K562 (cell line): Measurements from ENCODE around the gene FARP1. TPM values are rescaled to one million over a fixed set of nuclear protein-coding genes. Genes with fewer than 3 reads are reported as not detected.

Experiments
- ATAC-seq: fragments of 200-7000 bp; cut with Tn5 transposase; 3 replicates; pipeline ENCODE4 v1.9.1; 2020; ENCODE audit warnings: moderate library complexity
- BruUV-seq: library from RNA; stranded (reverse); fragments of 400-500 nt; replicated peaks from 2 replicates; lab custom pipeline; 2021; lab: Mats Ljungman, UMichigan
- CTCF ChIA-PET: fragments of 300-600 bp; formaldehyde crosslinking; extraction: SDS; loops from one replicate; lab custom pipeline; 2021; ENCODE audit warnings: low intra/inter-chr PET ratio; lab: Yijun Ruan, JAX
- POLR2A ChIA-PET: fragments of 300-600, 350-650 bp; sonication (Branson Sonifier 250); formaldehyde crosslinking; extraction: SDS; loops from one replicate; lab custom pipeline; 2021; ENCODE audit warnings: antibody characterized with exemption, inconsistent platforms; lab: Yijun Ruan, JAX
- DNase-seq, 4 experiments: peaks; one replicate each; pipeline versions ENCODE4 v3.0.0 to v3.0.0-alpha.2; 2011 to 2018; ENCODE audit warnings: low spot score in 3 of 4, mixed read lengths in 3 of 4; ENCODE audit errors: extremely low read depth in 1 of 4
- FAIRE-seq: peaks from 2 replicates; lab custom pipeline; 2011; peaks lifted over from hg19 to GRCh38; lab: Jason Lieb, UNC
- H2AFZ ChIP-seq: 2 replicates; pipeline ENCODE4 v1.6.0; 2011; ENCODE audit warnings: low read depth, low read length, control low read depth, inconsistent platforms
- H3K27ac ChIP-seq: fragments of 200-600 bp; 3 replicates; pipeline ENCODE4 v1.8.0; 2011; ENCODE audit warnings: low read depth, mild to moderate bottlenecking, control low read depth, inconsistent platforms, low read length, moderate library complexity, mixed read lengths; ENCODE audit errors: extremely low read depth
- H3K27me3 ChIP-seq, 2 experiments: fragments of 300-600 bp in 1 of 2; 2 replicates in 1 of 2; 3 replicates in 1 of 2; pipeline versions ENCODE4 v1.6.0 to v1.8.0; 2011; ENCODE audit warnings: inconsistent platforms in 2 of 2, low read length in 2 of 2, mild to moderate bottlenecking in 1 of 2, mixed read lengths in 1 of 2, moderate library complexity in 1 of 2; ENCODE audit not compliant: control insufficient read depth in 2 of 2, insufficient read depth in 2 of 2
- H3K36me3 ChIP-seq: fragments of 300-600 bp; 3 replicates; pipeline ENCODE4 v1.8.0; 2011; ENCODE audit warnings: mild to moderate bottlenecking, low read length, inconsistent platforms; ENCODE audit not compliant: control insufficient read depth, insufficient read depth
- H3K4me1 ChIP-seq, 2 experiments: fragments of 200-600 bp in 1 of 2; replicated peaks in 1 of 2; 2 replicates in 1 of 2; 3 replicates in 1 of 2; pipeline versions ENCODE4 v1.5.1 to v1.8.0; 2011; ENCODE audit warnings: inconsistent platforms in 2 of 2, low read length in 2 of 2, mild to moderate bottlenecking in 1 of 2, mixed read lengths in 1 of 2, moderate library complexity in 1 of 2; ENCODE audit not compliant: control insufficient read depth in 2 of 2, insufficient read depth in 2 of 2
- H3K4me2 ChIP-seq: 2 replicates; pipeline ENCODE4 v1.6.1; 2011; ENCODE audit warnings: low read length, control low read depth, inconsistent platforms, mixed read lengths; ENCODE audit not compliant: insufficient read depth
- H3K4me3 ChIP-seq: fragments of 200-600 bp; sonication (generic), shearing (Covaris generic); 2 replicates; pipeline ENCODE4 v1.5.1; 2016; ENCODE audit warnings: control low read depth, inconsistent platforms
- H3K79me2 ChIP-seq: fragments of 200-600 bp; 3 replicates; pipeline ENCODE4 v1.8.0; 2011; ENCODE audit warnings: low read length, inconsistent platforms; ENCODE audit not compliant: control insufficient read depth, insufficient read depth
- H3K9ac ChIP-seq, 2 experiments: 2 replicates each; pipeline versions ENCODE4 v1.6.0 to v1.6.1; 2011; ENCODE audit warnings: low read depth in 2 of 2, low read length in 2 of 2, control low read depth in 1 of 2, inconsistent platforms in 1 of 2, mild to moderate bottlenecking in 1 of 2, mixed read lengths in 1 of 2; ENCODE audit not compliant: insufficient read depth in 1 of 2
- H3K9me1 ChIP-seq: one replicate; pipeline ENCODE4 v1.6.0; 2011; ENCODE audit warnings: inconsistent platforms, mild to moderate bottlenecking, low read length, moderate library complexity; ENCODE audit not compliant: control insufficient read depth, insufficient read depth
- H3K9me3 ChIP-seq: replicated peaks from 2 replicates; pipeline ENCODE4 v1.5.1; 2011; ENCODE audit warnings: low read depth, low read length, inconsistent platforms; ENCODE audit not compliant: control insufficient read depth, insufficient read depth
- H4K20me1 ChIP-seq: replicated peaks from 2 replicates; pipeline ENCODE4 v1.6.1; 2011; ENCODE audit warnings: low read length, inconsistent platforms, mixed read lengths; ENCODE audit not compliant: control insufficient read depth, insufficient read depth
- ELF4 ChIP-seq: fragments of 450-650 bp; formaldehyde crosslinking; IDR thresholded peaks from 2 replicates; pipeline ENCODE4 v1.4.0; 2022; ENCODE audit warnings: missing genetic modification characterization
- KAT8 ChIP-seq: fragments of 450-650 bp; IDR thresholded peaks from 2 replicates; pipeline ENCODE4 v1.6.1; 2016; ENCODE audit warnings: low read depth, mild to moderate bottlenecking
- TGIF2 ChIP-seq: sonication (generic); formaldehyde crosslinking; IDR thresholded peaks from 2 replicates; pipeline ENCODE4 v1.8.1; 2022; ENCODE audit warnings: mild to moderate bottlenecking, missing genetic modification reagents, moderate library complexity
- ZBTB40 ChIP-seq, 2 experiments: fragments of 450-650 bp in 1 of 2; sonication (generic) in 1 of 2; formaldehyde crosslinking in 1 of 2; IDR thresholded peaks; 2 replicates each; pipeline versions ENCODE4 v1.7.1 to v1.9.0; 2016 to 2022; ENCODE audit warnings: inconsistent platforms in 1 of 2, mild to moderate bottlenecking in 1 of 2, missing genetic modification reagents in 1 of 2
- ZMIZ1 ChIP-seq, 2 experiments: fragments of 150-350 bp in 1 of 2; IDR thresholded peaks; 2 replicates each; pipeline ENCODE4 v1.6.1; 2012 to 2016; ENCODE audit warnings: low read depth in 2 of 2, low read length in 2 of 2, mild to moderate bottlenecking in 1 of 2, moderate library complexity in 1 of 2
- ZNF408 ChIP-seq: fragments of 250-450 bp; sonication (Bioruptor Pico); IDR thresholded peaks from 2 replicates; pipeline ENCODE4 v1.4.0; 2020; ENCODE audit warnings: low read depth, mild to moderate bottlenecking, moderate library complexity
- ZNF436 ChIP-seq: fragments of 250-450, 450-650 bp; sonication (Bioruptor Pico); formaldehyde crosslinking; IDR thresholded peaks from 2 replicates; pipeline ENCODE4 v1.7.0; 2020; ENCODE audit warnings: mild to moderate bottlenecking
- whole genome bisulfite sequencing: fragments of 100-300 bp; shearing (Covaris generic); methylation state at CpG from one replicate; pipeline ENCODE4 v1.1.6; 2016; ENCODE audit warnings: low coverage, mixed read lengths; ENCODE audit not compliant: insufficient coverage; ENCODE audit errors: missing lambda C conversion rate; 5-methylcytosine and 5-hydroxymethylcytosine counted together
- in situ Hi-C: fragments of 300-500 bp; cut with MboI; formaldehyde crosslinking; loops from 4 replicates; pipeline ENCODE4 v1.15.0; 2018; ENCODE audit warnings: inconsistent platforms, mixed read lengths
- intact Hi-C: fragments of 100-400 bp; cut with micrococcal nuclease; formaldehyde crosslinking; loops from 2 replicates; pipeline ENCODE4 v1.14.2; 2022
- polyA plus RNA-seq, 8 experiments: library from polyadenylated mRNA; depleted of rRNA in 4 of 8; stranded (reverse) in 5 of 8; unstranded in 3 of 8; fragments of >200 nt; fragmentation: Nextera tagmentation in 2 of 8; fragmentation: Illumina TruSeq in 1 of 8; extraction: Ambion mirVana in 2 of 8; extraction: Trizol in 1 of 8; gene quantifications; 2 replicates each; pipeline versions ENCODE4 v1.2.1 to v1.2.3, GENCODE V29; 2011 to 2014; ENCODE audit warnings: inconsistent platforms in 1 of 8, missing spikeins in 1 of 8
- total RNA-seq, 7 experiments: library from RNA; depleted of rRNA in 6 of 7; stranded (reverse); fragments of >200 nt in 6 of 7; fragmentation: Illumina TruSeq in 2 of 7; extraction: Trizol in 2 of 7; gene quantifications; 2 replicates each; pipeline versions ENCODE4 v1.2.1 to v1.2.3, GENCODE V29; 2011 to 2021; ENCODE audit warnings: low replicate concordance in 1 of 7

The FARP1 gene
- total and polyA plus RNA-seq, 9 of the 15 experiments (the other 6 are each of a cell fraction or from before 2014, with no cell fraction given): 0.03 to 0.29 (median 0.05) TPM; not detected in 3

DNA sequence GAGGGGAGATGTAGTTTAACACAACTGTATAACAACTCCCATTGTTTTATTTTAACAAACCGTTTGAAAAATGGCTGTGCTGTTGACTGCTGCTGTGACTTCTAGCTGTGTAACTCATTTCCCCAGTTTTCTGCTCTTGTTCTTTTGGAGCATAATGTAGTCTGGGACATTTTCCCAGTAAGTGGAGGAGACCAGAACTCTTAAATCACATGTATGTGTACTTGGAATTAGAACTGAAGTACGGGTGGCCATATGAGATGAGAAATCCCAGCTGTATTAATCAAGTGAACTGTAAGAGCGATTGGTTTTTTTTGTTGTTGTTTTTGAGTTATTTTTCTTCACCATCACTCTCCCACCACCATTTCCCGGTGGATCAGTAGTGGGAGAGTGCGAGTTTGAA, 83.6 kb downstream of the FARP1 start:
- Histone ChIP-seq H3K79me2 (no peaks in the 10 kb centered on the region), H3K4me2 (no peak overlapping the region), H3K9me3 (no peaks in the 10 kb centered on the region), H3K9me1 (no peaks in the 10 kb centered on the region), H3K4me1 (peaks cover 0 to 4% of the 10 kb centered on the region in 2 experiments; a peak in 3 of 5 replicates), H3K27me3 (peaks cover 4 to 25% of the 10 kb centered on the region in 2 experiments; a peak in 3 of 5 replicates), H4K20me1 (no peaks in the 10 kb centered on the region; the same call in 1 of the 2 replicates), H3K4me3 (no peak overlapping the region), H2AFZ (no peak overlapping the region), H3K27ac (no peak overlapping the region), H3K9ac (no peak overlapping the region), H3K36me3 (no peaks in the 10 kb centered on the region)
- no peak for DNase-seq
- TF ChIP-seq KAT8 (no peak), ZMIZ1 (IDR thresholded peaks at IDR 0.05; ENCODE audit: low read depth in 2 of 2, low read length in 2 of 2) (no peak), ELF4 (CRISPR knock-in tag) (no peak), ZNF408 (no peak), ZBTB40 (IDR thresholded peaks at IDR 0.05) (no peak), ZBTB40 (CRISPR knock-in tag; IDR thresholded peaks at IDR 0.05) (no peak), ZNF436 (CRISPR knock-in tag) (no peak), TGIF2 (no peak)
- no peak for ATAC-seq
- intact Hi-C loops: no loop called here
- in situ Hi-C loops: no loop called here
- BruUV-seq: no TSS peak
- WGBS: 0% methylated on average over 4 of the region's 5 CpGs
- CTCF ChIA-PET: no interaction called here
- no peak for FAIRE-seq
- POLR2A ChIA-PET: interaction anchor here (0.6 kb wide), 1 partner anchor 16 kb away, joined by 3 read pairs; no protein-coding TSS in a partner anchor
